ENCODE data around the gene HK1. TPM values are rescaled to one million over a fixed set of nuclear protein-coding genes. Genes with fewer than 3 reads are reported as not detected.
"Not testable (repeated sequence)": the region's sequence is repeated elsewhere in the genome, so short reads cannot be mapped to it uniquely, and the experiment has no call there.

The HK1 gene
- total RNA-seq, 2 experiments from 2014 or later = 13.1 to 31.5 TPM

DNA sequence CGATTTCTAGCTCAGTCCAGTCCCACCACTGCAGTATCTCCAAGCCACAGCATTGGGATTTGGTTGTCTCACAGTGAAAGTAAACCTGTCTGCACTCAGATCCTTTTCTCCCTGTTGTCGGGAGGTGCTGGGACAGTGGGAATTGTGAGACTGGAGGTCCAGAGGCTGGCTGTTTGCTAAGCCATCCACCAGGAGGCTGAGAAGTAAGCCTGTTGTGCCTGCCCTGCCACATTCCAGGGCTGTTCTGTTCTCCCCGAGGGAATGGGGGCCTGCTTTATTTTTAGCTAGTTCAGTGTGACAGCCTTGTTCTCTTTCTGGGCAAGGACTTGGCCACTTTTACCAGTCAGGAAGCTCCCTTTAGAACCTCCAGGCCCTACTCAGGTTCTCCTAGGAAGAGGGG lies 54.9 kb downstream of the HK1 start:
- intact Hi-C loops (cut with micrococcal nuclease; ENCODE audit: unreplicated experiment) = no loop called here
- Histone ChIP-seq H3K79me2 (ENCODE audit: insufficient read depth, low read depth, low read length) (no peaks in the 10 kb centered on the region), H2AFZ (ENCODE audit: low read length) (no peak overlapping the region), H3K4me2 (ENCODE audit: low read length) (no peak overlapping the region), H4K20me1 (ENCODE audit: insufficient read depth, low read length) (no peaks in the 10 kb centered on the region; the same call in 1 of the 2 replicates), H3K27ac (ENCODE audit: low read depth, low read length, poor library complexity, severe bottlenecking) (no peak overlapping the region), H3K4me1 (ENCODE audit: insufficient read depth, low read length, poor library complexity, severe bottlenecking) (no peaks in the 10 kb centered on the region), H3K36me3 (ENCODE audit: insufficient read depth, low read length) (no peaks in the 10 kb centered on the region), H3K9me3 (ENCODE audit: low read length) (no peaks in the 10 kb centered on the region), H3K4me3 (ENCODE audit: low read depth, low read length, poor library complexity, severe bottlenecking) (no peak overlapping the region), H3K9me2 (ENCODE audit: insufficient read depth, low read length) (no peaks in the 10 kb centered on the region)
- ChIA-PET POLR2A (interaction anchor here (1.4 kb wide), 1 partner anchor 14 kb away, joined by 6 read pairs; no protein-coding TSS in a partner anchor), CTCF (ENCODE audit: unreplicated experiment) (interaction anchor here (1.1 kb wide), 1 partner anchor 9 kb away, joined by 3 read pairs; no protein-coding TSS in a partner anchor)
- no TSS peak for BruUV-seq (replicated peaks)
- TF ChIP-seq, protein P1, sequence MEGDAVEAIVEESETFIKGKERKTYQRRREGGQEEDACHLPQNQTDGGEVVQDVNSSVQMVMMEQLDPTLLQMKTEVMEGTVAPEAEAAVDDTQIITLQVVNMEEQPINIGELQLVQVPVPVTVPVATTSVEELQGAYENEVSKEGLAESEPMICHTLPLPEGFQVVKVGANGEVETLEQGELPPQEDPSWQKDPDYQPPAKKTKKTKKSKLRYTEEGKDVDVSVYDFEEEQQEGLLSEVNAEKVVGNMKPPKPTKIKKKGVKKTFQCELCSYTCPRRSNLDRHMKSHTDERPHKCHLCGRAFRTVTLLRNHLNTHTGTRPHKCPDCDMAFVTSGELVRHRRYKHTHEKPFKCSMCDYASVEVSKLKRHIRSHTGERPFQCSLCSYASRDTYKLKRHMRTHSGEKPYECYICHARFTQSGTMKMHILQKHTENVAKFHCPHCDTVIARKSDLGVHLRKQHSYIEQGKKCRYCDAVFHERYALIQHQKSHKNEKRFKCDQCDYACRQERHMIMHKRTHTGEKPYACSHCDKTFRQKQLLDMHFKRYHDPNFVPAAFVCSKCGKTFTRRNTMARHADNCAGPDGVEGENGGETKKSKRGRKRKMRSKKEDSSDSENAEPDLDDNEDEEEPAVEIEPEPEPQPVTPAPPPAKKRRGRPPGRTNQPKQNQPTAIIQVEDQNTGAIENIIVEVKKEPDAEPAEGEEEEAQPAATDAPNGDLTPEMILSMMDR (conservative IDR thresholded peaks at IDR 0.05; ENCODE audit: low read length) = no peak
- no peak for TF ChIP-seq EZH2phosphoT487 (IDR thresholded peaks at IDR 0.05; ENCODE audit: borderline replicate concordance, low read depth, low read length)
- no peak for DNase-seq (ENCODE audit: low spot score)

DNA sequence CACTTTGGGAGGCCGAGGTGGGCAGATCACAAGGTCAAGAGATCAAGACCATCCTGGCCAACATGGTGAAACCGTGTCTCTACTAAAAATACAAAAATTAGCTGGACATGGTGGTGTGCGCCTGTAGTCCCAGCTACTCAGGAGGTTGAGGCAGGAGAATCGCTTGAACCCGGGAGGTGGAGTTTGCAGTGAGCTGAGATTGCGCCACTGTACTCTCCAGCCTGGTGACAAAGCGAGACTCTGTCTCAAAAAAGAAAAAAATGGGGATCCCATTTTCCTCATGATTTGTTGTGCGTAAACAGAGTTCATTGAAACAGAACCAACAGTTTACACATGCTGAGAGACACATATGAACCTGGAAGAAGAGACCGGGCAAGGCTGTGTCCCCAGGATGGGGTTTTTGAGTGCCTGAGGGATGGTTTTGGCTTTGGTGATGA lies 55.6 kb downstream of the HK1 start:
- H2AFZ ChIP-seq (ENCODE audit: low read length); H3K4me3 ChIP-seq (ENCODE audit: low read depth, low read length, poor library complexity, severe bottlenecking); H3K27ac ChIP-seq (ENCODE audit: low read depth, low read length, poor library complexity, severe bottlenecking); H3K9me2 ChIP-seq (ENCODE audit: insufficient read depth, low read length); DNase-seq (ENCODE audit: low spot score); H3K79me2 ChIP-seq (ENCODE audit: insufficient read depth, low read depth, low read length); H3K9me3 ChIP-seq (ENCODE audit: low read length); BruUV-seq (replicated peaks); intact Hi-C loops (cut with micrococcal nuclease; ENCODE audit: unreplicated experiment); H3K36me3 ChIP-seq (ENCODE audit: insufficient read depth, low read length); H3K4me1 ChIP-seq (ENCODE audit: insufficient read depth, low read length, poor library complexity, severe bottlenecking); H4K20me1 ChIP-seq (ENCODE audit: insufficient read depth, low read length); H3K4me2 ChIP-seq (ENCODE audit: low read length): not testable (repeated sequence)
- CTCF ChIA-PET (ENCODE audit: unreplicated experiment) = interaction anchor here (1.1 kb wide), 1 partner anchor 8 kb away, joined by 3 read pairs; no protein-coding TSS in a partner anchor
- POLR2A ChIA-PET = interaction anchor here (0.6 to 1.4 kb wide), 2 partner anchors 14 to 863 kb away, joined by 5 to 6 read pairs; no protein-coding TSS in a partner anchor

DNA sequence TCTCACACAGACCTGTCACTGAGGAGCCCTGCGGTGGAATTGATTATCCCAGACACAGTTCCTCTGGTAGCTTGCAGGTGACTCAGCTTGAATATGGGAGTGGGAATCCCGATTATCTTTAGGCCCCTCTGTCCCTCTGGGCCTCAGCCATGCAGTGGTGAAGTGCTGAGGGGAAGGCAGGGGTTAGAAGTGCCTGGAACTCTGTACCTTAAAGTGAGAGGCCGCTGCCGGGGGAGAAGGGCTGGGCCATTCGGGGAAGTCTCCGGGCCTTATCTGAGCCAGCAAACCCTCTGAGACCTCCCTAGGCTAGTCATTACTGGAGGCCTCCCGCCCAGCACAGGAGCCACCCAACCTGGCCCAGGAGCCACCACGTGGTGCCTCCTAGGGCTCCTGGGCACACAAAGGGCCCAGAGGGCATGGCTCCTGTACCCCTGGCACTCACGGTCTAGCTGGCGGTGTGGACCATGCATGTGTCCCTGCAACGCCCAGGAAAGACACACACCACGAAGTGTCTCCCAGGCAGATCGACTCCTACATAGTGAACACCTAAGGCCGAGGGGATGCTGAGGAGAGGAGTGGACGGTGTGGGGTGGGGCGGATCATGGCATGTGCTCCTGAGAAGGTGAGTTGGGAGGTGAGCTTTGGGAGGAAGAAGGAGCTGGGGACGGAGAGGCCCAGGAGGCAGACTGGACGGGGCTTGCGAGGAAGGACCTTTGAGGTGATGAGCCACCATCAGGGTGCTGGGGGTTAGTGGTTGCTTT lies 56.2 kb downstream of the HK1 start:
- BruUV-seq (replicated peaks) = no TSS peak
- CTCF ChIA-PET (ENCODE audit: unreplicated experiment) = no interaction called here
- Histone ChIP-seq H3K9me2 (ENCODE audit: insufficient read depth, low read length) (no peaks in the 10 kb centered on the region), H3K4me2 (ENCODE audit: low read length) (no peak overlapping the region), H3K27ac (ENCODE audit: low read depth, low read length, poor library complexity, severe bottlenecking) (no peak overlapping the region), H3K79me2 (ENCODE audit: insufficient read depth, low read depth, low read length) (no peaks in the 10 kb centered on the region), H3K4me3 (ENCODE audit: low read depth, low read length, poor library complexity, severe bottlenecking) (no peak overlapping the region), H3K4me1 (ENCODE audit: insufficient read depth, low read length, poor library complexity, severe bottlenecking) (no peaks in the 10 kb centered on the region), H4K20me1 (ENCODE audit: insufficient read depth, low read length) (no peaks in the 10 kb centered on the region; the same call in 1 of the 2 replicates), H3K36me3 (ENCODE audit: insufficient read depth, low read length) (no peaks in the 10 kb centered on the region), H3K9me3 (ENCODE audit: low read length) (no peaks in the 10 kb centered on the region), H2AFZ (ENCODE audit: low read length) (no peak overlapping the region)
- POLR2A ChIA-PET = interaction anchor here (0.6 to 1.4 kb wide), 2 partner anchors 15 to 862 kb away, joined by 5 to 6 read pairs; no protein-coding TSS in a partner anchor
- no peak for TF ChIP-seq EZH2phosphoT487 (IDR thresholded peaks at IDR 0.05; ENCODE audit: borderline replicate concordance, low read depth, low read length)
- TF ChIP-seq, protein P1 (conservative IDR thresholded peaks at IDR 0.05; ENCODE audit: low read length) = no peak
- intact Hi-C loops (cut with micrococcal nuclease; ENCODE audit: unreplicated experiment) = no loop called here
- no peak for DNase-seq (ENCODE audit: low spot score)
